ENCODE measurements around the gene CALML3. TPM values are rescaled to one million over a fixed set of nuclear protein-coding genes. Genes with fewer than 3 reads are reported as not detected.

Gene CALML3
- total and polyA plus RNA-seq, 10 of the 15 experiments (the other 5 are each of a cell fraction or from before 2014, with no cell fraction given) = not detected

- no peak for DNase-seq (ENCODE audit: low read depth, low spot score)
- FAIRE-seq = no peak
- Histone ChIP-seq H4K20me1 (ENCODE audit: control insufficient read depth, insufficient read depth) (no peaks in the 10 kb centered on the region), H3K27ac (ENCODE audit: control insufficient read depth, insufficient read depth) (no peak overlapping the region), H3K9me3 (replicated peaks; ENCODE audit: control insufficient read depth, insufficient read depth, low read length) (no peaks in the 10 kb centered on the region), H3K4me1 (ENCODE audit: control insufficient read depth, insufficient read depth, low read length) (no peaks in the 10 kb centered on the region), H3K9ac (ENCODE audit: control insufficient read depth, insufficient read depth, low read length) (no peak overlapping the region), H2AFZ (ENCODE audit: control insufficient read depth, low read depth, low read length) (no peak overlapping the region), H3K79me2 (ENCODE audit: control insufficient read depth, insufficient read depth, low read length) (no peaks in the 10 kb centered on the region), H3K27me3 (replicated peaks in 1 of 2; ENCODE audit: control insufficient read depth in 2 of 2, insufficient read depth in 2 of 2, low read length in 1 of 2) (peaks cover 0 to 7% of the 10 kb centered on the region in 2 experiments; a peak in 2 of 4 replicates), H3K4me2 (ENCODE audit: control insufficient read depth, insufficient read depth) (no peak overlapping the region), H3K36me3 (ENCODE audit: control insufficient read depth in 2 of 2, insufficient read depth in 2 of 2, low read length in 1 of 2) (no peaks in the 10 kb centered on the region), H3K4me3 (no peak overlapping the region)
- ChIA-PET POLR2A (no interaction called here), RAD21 (ENCODE audit: unreplicated experiment) (no interaction called here), CTCF (no interaction called here), SMC1A (ENCODE audit: uncharacterized antibody, unreplicated experiment) (no interaction called here)
- no TSS peak for BruUV-seq (replicated peaks)
- in situ Hi-C loops (cut with MboI) (no loop called here), intact Hi-C loops (cut with micrococcal nuclease; ENCODE audit: unreplicated experiment) (no loop called here)
- ATAC-seq = no peak
- TF ChIP-seq MEF2A (IDR thresholded peaks at IDR 0.05; ENCODE audit: insufficient read depth, low read depth, low read length) (no peak), CHD2 (IDR thresholded peaks at IDR 0.05; ENCODE audit: borderline replicate concordance, low read depth, low read length) (no peak), HCFC1 (IDR thresholded peaks at IDR 0.05; ENCODE audit: low read length) (no peak), POLR2A (IDR thresholded peaks at IDR 0.05; ENCODE audit: low read depth, low read length) (no peak), NR2C2 (IDR thresholded peaks at IDR 0.05; ENCODE audit: borderline replicate concordance, control insufficient read depth, insufficient read length, low read depth) (no peak), YBX1 (IDR thresholded peaks at IDR 0.05) (no peak), E4F1 (IDR thresholded peaks at IDR 0.05; ENCODE audit: borderline replicate concordance, partially characterized antibody) (no peak)
- WGBS (ENCODE audit: insufficient coverage, insufficient replicate concordance, low lambda C conversion rate, missing lambda C conversion rate) = 24% methylated on average over 5 of the region's 5 CpGs
These were observed 7.2 kb upstream of the CALML3 start for GRCh38 chr10:5517546-5517945.

Measured in GM12878 (cell line).